ENCODE results near the gene DESI1.
"Not testable (repeated sequence)": the region's sequence is repeated elsewhere in the genome, so short reads cannot be mapped to it uniquely, and the experiment has no call there.

DESI1 gene

GRCh38 chr22:41596776-41597634, 23.8 kb downstream of the DESI1 start:
- in situ Hi-C loops (cut with HindIII; ENCODE audit: low pct_ligation_motif_present, low pct_unique_long_range_greater_than_20kb, low sequenced_read_pairs): no loop called here
- DNase-seq: peak; percentile 59

- in situ Hi-C loops (cut with HindIII; ENCODE audit: low pct_ligation_motif_present, low pct_unique_long_range_greater_than_20kb, low sequenced_read_pairs): no loop called here
- no peak for DNase-seq
These were observed 25.1 kb downstream of the DESI1 start for GRCh38 chr22:41595703-41596102.

- in situ Hi-C loops (cut with HindIII; ENCODE audit: low pct_ligation_motif_present, low pct_unique_long_range_greater_than_20kb, low sequenced_read_pairs); DNase-seq: not testable (repeated sequence)
These were observed 27.4 kb downstream of the DESI1 start for GRCh38 chr22:41593336-41593960.

- DNase-seq: peak; percentile 98
- in situ Hi-C loops (cut with HindIII; ENCODE audit: low pct_ligation_motif_present, low pct_unique_long_range_greater_than_20kb, low sequenced_read_pairs): no loop called here
These were observed 31.2 kb downstream of the DESI1 start, which contains the start of gene PMM1 for GRCh38 chr22:41589391-41590241. Gene PMM1, minus strand, starts transcription at chr22:41589840. Its CDS starts 35 bp downstream, at chr22:41589805.

GRCh38 chr22:41587347-41587723, 33.5 kb downstream of the DESI1 start:
- in situ Hi-C loops (cut with HindIII; ENCODE audit: low pct_ligation_motif_present, low pct_unique_long_range_greater_than_20kb, low sequenced_read_pairs): no loop called here
- DNase-seq: no peak

GRCh38 chr22:41585898-41586297, 34.9 kb downstream of the DESI1 start:
- no peak for DNase-seq
- in situ Hi-C loops (cut with HindIII; ENCODE audit: low pct_ligation_motif_present, low pct_unique_long_range_greater_than_20kb, low sequenced_read_pairs): no loop called here

- in situ Hi-C loops (cut with HindIII; ENCODE audit: low pct_ligation_motif_present, low pct_unique_long_range_greater_than_20kb, low sequenced_read_pairs): no loop called here
- DNase-seq: no peak
These were observed 36.0 kb downstream of the DESI1 start for GRCh38 chr22:41584881-41585280.

GRCh38 chr22:41582694-41583093, 38.1 kb downstream of the DESI1 start:
- no peak for DNase-seq
- in situ Hi-C loops (cut with HindIII; ENCODE audit: low pct_ligation_motif_present, low pct_unique_long_range_greater_than_20kb, low sequenced_read_pairs): no loop called here

- in situ Hi-C loops (cut with HindIII; ENCODE audit: low pct_ligation_motif_present, low pct_unique_long_range_greater_than_20kb, low sequenced_read_pairs): no loop called here
- no peak for DNase-seq
These were observed 40.9 kb downstream of the DESI1 start for GRCh38 chr22:41579997-41580355.

GRCh38 chr22:41579297-41579996, 41.4 kb downstream of the DESI1 start:
- DNase-seq: no peak
- in situ Hi-C loops (cut with HindIII; ENCODE audit: low pct_ligation_motif_present, low pct_unique_long_range_greater_than_20kb, low sequenced_read_pairs): no loop called here

- DNase-seq: no peak
- in situ Hi-C loops (cut with HindIII; ENCODE audit: low pct_ligation_motif_present, low pct_unique_long_range_greater_than_20kb, low sequenced_read_pairs): no loop called here
These were observed 42.0 kb downstream of the DESI1 start for GRCh38 chr22:41578818-41579217.

- DNase-seq: no peak
- in situ Hi-C loops (cut with HindIII; ENCODE audit: low pct_ligation_motif_present, low pct_unique_long_range_greater_than_20kb, low sequenced_read_pairs): no loop called here
These were observed 42.7 kb downstream of the DESI1 start for GRCh38 chr22:41578114-41578513.

GRCh38 chr22:41576877-41577276, 44.0 kb downstream of the DESI1 start:
- in situ Hi-C loops (cut with HindIII; ENCODE audit: low pct_ligation_motif_present, low pct_unique_long_range_greater_than_20kb, low sequenced_read_pairs): no loop called here
- peak; percentile 65 for DNase-seq

- in situ Hi-C loops (cut with HindIII; ENCODE audit: low pct_ligation_motif_present, low pct_unique_long_range_greater_than_20kb, low sequenced_read_pairs): no loop called here
- DNase-seq: no peak
These were observed 45.3 kb downstream of the DESI1 start for GRCh38 chr22:41575533-41575932.

GRCh38 chr22:41574847-41575381, 45.9 kb downstream of the DESI1 start:
- in situ Hi-C loops (cut with HindIII; ENCODE audit: low pct_ligation_motif_present, low pct_unique_long_range_greater_than_20kb, low sequenced_read_pairs): no loop called here
- no peak for DNase-seq

- DNase-seq: no peak
- in situ Hi-C loops (cut with HindIII; ENCODE audit: low pct_ligation_motif_present, low pct_unique_long_range_greater_than_20kb, low sequenced_read_pairs): no loop called here
These were observed 47.2 kb downstream of the DESI1 start for GRCh38 chr22:41573677-41574076.

- in situ Hi-C loops (cut with HindIII; ENCODE audit: low pct_ligation_motif_present, low pct_unique_long_range_greater_than_20kb, low sequenced_read_pairs); DNase-seq: not testable (repeated sequence)
These were observed 48.5 kb downstream of the DESI1 start for GRCh38 chr22:41572305-41572704.

GRCh38 chr22:41571786-41572185, 49.1 kb downstream of the DESI1 start:
- in situ Hi-C loops (cut with HindIII; ENCODE audit: low pct_ligation_motif_present, low pct_unique_long_range_greater_than_20kb, low sequenced_read_pairs): no loop called here
- DNase-seq: no peak
